Bronchial epithelial cell (primary cell): ENCODE data around the gene GALNT11. TPM values are rescaled to one million over a fixed set of nuclear protein-coding genes. Genes with fewer than 3 reads are reported as not detected.

Experiments used
- DNase-seq: peaks from one replicate; pipeline ENCODE4 v3.0.0-alpha.2; 2010; ENCODE audit warnings: low read depth
- FAIRE-seq: peaks from 2 replicates; lab custom pipeline; 2011; peaks lifted over from hg19 to GRCh38; lab: Jason Lieb, UNC
- H3K27me3 ChIP-seq: 2 replicates; pipeline ENCODE4 v1.5.1; 2011; ENCODE audit warnings: low read length; ENCODE audit not compliant: control insufficient read depth, insufficient read depth
- H3K36me3 ChIP-seq: 2 replicates; pipeline ENCODE4 v1.5.1; 2011; ENCODE audit warnings: low read length; ENCODE audit not compliant: control insufficient read depth, insufficient read depth
- H3K4me3 ChIP-seq: 2 replicates; pipeline ENCODE4 v1.5.1; 2011; ENCODE audit warnings: mild to moderate bottlenecking, low read depth, low read length, control low read depth
- total RNA-seq: library from RNA; depleted of rRNA; stranded (reverse); fragments of >200 nt; gene quantifications from 2 replicates; pipeline ENCODE4 v1.2.1, GENCODE V29; 2014
- TF ChIP-seq, protein P1 (sequence below): IDR thresholded peaks from 2 replicates; pipeline ENCODE4 v1.5.1; 2011; ENCODE audit warnings: mild to moderate bottlenecking, moderate library complexity, low read length, control low read depth, inconsistent platforms; ENCODE audit not compliant: insufficient read depth, severe bottlenecking

Gene GALNT11
- total RNA-seq, 1 donor from 2014 or later = 31.9 TPM

DNA sequence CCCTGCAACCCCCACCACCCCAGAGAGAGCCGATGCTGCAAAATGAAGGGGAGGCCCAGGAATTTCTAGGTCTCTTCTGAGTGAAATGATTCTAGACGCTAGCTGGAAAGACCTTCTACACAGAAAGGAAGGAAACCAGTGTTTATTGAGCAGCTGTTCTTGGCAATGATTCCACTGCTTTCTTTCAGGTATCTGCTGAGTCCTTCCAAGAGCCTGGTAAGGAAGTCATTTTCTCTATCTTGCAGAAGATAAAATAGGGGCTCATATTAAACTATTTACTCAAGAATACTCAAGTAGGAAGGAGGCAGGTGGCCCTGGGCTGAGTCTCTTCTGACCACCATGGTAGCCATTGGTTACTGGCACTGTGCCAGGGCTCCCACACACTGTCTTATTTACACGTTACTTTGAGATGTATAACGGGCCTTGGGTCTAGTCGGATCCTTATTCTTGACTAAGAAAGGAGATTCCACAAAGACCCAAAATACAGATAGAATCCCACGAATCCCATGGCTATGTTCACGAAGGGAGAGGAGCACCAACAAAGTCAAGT, 112.1 kb downstream of the GALNT11 start:
- Histone ChIP-seq H3K36me3 (peaks cover 18% of the 10 kb centered on the region), H3K4me3 (no peak overlapping the region), H3K27me3 (no peaks in the 10 kb centered on the region)
- DNase-seq (no peak), FAIRE-seq (no peak)
- TF ChIP-seq, protein P1, sequence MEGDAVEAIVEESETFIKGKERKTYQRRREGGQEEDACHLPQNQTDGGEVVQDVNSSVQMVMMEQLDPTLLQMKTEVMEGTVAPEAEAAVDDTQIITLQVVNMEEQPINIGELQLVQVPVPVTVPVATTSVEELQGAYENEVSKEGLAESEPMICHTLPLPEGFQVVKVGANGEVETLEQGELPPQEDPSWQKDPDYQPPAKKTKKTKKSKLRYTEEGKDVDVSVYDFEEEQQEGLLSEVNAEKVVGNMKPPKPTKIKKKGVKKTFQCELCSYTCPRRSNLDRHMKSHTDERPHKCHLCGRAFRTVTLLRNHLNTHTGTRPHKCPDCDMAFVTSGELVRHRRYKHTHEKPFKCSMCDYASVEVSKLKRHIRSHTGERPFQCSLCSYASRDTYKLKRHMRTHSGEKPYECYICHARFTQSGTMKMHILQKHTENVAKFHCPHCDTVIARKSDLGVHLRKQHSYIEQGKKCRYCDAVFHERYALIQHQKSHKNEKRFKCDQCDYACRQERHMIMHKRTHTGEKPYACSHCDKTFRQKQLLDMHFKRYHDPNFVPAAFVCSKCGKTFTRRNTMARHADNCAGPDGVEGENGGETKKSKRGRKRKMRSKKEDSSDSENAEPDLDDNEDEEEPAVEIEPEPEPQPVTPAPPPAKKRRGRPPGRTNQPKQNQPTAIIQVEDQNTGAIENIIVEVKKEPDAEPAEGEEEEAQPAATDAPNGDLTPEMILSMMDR = no peak

DNA sequence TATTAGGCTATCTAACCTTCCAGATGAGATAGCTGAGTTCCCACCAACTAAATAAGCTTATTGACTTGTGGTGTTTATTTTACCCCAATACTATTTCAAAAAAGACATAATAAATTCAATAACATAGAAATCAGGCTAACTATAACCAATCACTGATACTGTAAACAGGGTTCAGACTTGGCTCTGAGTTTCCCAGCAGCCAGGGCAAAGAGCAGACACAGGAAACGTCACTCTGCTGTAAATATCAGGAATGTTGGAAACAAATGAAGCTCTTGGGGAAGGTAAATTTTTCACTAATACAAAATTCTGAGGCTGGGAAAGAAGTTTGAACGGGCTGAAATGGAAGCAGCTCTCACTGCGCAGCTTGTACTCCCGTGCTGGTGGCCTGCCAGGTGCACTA, 114.6 kb downstream of the GALNT11 start:
- H3K36me3 ChIP-seq = peaks cover 16% of the 10 kb centered on the region
- TF ChIP-seq, protein P1 = no peak
- no peaks in the 10 kb centered on the region for H3K27me3 ChIP-seq
- no peak for DNase-seq
- no peak for FAIRE-seq
- no peak overlapping the region for H3K4me3 ChIP-seq

DNA sequence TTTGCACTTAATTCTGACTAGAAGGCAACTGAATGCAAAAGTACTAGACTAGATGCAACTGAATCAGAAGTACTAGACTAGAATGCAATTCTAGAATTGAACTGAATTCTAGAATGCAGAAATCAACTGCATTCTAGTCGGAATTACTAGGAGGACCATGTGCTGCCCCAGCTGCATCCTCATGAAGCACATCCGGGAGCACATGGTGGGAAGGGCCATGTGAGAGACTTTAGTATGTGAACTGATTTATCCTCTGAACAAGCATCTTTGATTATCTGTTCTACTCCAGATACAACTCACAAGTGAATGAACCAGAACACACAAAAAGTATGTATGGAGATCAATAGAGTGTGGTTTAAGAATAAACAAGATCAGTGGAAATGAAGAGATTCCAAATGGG, 115.1 kb downstream of the GALNT11 start:
- H3K36me3 ChIP-seq = peaks cover 16% of the 10 kb centered on the region
- DNase-seq = no peak
- TF ChIP-seq, protein P1 = no peak

DNA sequence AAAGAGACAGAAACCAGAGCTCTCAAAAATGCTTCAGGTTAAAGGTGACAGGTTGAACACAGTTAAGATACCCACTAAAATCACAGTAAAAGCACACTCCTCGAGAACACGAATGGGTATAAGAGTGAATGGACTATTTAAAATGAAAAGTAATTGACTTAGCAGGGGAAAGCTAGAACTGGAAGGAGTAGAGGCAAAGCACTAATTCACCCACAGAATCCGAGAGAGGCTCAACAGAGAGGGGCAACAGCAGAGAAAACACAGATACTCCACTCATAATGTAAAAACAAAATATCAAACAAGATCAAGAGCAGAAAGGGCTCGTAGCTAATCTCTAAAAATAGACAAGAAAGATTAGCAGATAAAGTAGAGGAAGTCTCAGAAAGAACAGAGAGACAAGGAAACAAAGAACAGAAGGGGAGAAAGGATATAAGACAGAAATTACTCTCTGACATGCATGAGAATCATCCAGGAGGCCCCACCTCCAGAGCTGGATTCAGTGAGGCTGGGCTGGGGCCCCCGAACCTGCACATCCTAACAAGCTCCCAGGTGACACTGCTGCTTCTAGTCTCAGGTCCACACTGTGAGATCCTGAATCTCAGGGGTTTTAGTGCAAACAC, 117.6 kb downstream of the GALNT11 start:
- FAIRE-seq (no peak), DNase-seq (no peak)
- H3K36me3 ChIP-seq = peaks cover 21% of the 10 kb centered on the region
- no peaks in the 10 kb centered on the region for H3K27me3 ChIP-seq
- no peak overlapping the region for H3K4me3 ChIP-seq
- TF ChIP-seq, protein P1 = no peak

More for the DNA sequence above, 115.1 kb downstream of the GALNT11 start:
- H3K4me3 ChIP-seq = no peak overlapping the region
- FAIRE-seq = no peak
- H3K27me3 ChIP-seq = no peaks in the 10 kb centered on the region

DNA sequence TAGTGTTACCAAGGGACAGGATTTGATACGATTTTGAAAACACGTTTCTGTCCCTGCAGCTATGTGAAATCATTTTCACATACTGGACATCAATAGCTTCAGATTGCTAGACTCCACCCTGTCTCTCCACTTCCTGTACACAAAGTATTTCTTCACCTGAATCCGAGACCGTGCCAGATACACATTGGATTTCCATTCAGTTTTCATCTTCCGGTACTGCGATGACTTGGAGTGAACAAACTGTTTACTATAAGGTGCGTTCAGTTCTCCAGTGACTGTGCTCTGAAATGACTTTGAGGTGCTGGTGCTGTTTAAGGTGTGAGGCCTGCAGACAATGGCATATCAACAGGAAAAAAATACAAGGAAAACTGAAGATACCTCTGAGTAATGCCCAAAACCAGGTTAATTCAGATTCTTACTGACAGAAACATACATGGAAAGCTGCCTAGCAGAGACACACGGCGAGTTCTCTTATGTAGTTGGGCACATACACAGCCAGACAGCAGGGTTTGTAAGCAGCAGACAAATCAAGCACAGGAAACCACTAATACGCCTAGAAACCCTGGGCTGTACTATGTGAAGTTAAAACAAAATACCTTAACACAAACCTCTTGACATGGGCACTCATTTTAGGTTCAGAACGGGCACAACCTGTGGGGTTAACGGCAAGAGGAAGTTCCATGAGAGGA, 119.2 kb downstream of the GALNT11 start:
- peaks cover 19% of the 10 kb centered on the region for H3K36me3 ChIP-seq
- TF ChIP-seq, protein P1 = no peak
- FAIRE-seq = no peak

More for the DNA sequence above, 119.2 kb downstream of the GALNT11 start:
- Histone ChIP-seq H3K27me3 (no peaks in the 10 kb centered on the region), H3K4me3 (no peak overlapping the region)
- DNase-seq = no peak
